Parathyroid adenoma (tissue), 2 donors: ENCODE results near the gene TRIM17.

Source experiments
- H2AFZ ChIP-seq: fragments of 300-600 bp; sonication (generic); one replicate; pipeline ENCODE4 v1.7.0; 2017; ENCODE audit warnings: antibody characterized with exemption, mild to moderate bottlenecking
- H3K27ac ChIP-seq: fragments of 300-600 bp; sonication (generic); one replicate; pipeline ENCODE4 v1.7.0; 2017
- H3K27me3 ChIP-seq: fragments of 300-600 bp; sonication (generic); one replicate; pipeline ENCODE4 v1.7.0; 2017; ENCODE audit warnings: low read length; ENCODE audit not compliant: control insufficient read depth, insufficient read depth
- H3K36me3 ChIP-seq: fragments of 300-600 bp; sonication (generic); one replicate; pipeline ENCODE4 v1.7.0; 2017; ENCODE audit warnings: low read length; ENCODE audit not compliant: control insufficient read depth, insufficient read depth
- H3K4me1 ChIP-seq: fragments of 300-600 bp; sonication (generic); one replicate; pipeline ENCODE4 v1.7.0; 2017; ENCODE audit warnings: control low read depth
- H3K4me2 ChIP-seq: fragments of 300-600 bp; sonication (generic); one replicate; pipeline ENCODE4 v1.7.0; 2017; ENCODE audit warnings: low read length
- H3K4me3 ChIP-seq: fragments of 300-600 bp; sonication (generic); one replicate; pipeline ENCODE4 v1.7.0; 2017; ENCODE audit warnings: low read depth, low read length
- H3K79me2 ChIP-seq: fragments of 300-600 bp; sonication (generic); one replicate; pipeline ENCODE4 v1.7.0; 2017; ENCODE audit warnings: control low read depth
- H3K9ac ChIP-seq: fragments of 300-600 bp; sonication (generic); one replicate; pipeline ENCODE4 v1.7.0; 2017; ENCODE audit warnings: mild to moderate bottlenecking
- H3K9me3 ChIP-seq: fragments of 300-600 bp; sonication (generic); one replicate; pipeline ENCODE4 v1.7.0; 2017; ENCODE audit warnings: low read length; ENCODE audit not compliant: control insufficient read depth
- CTCF ChIP-seq: fragments of 300-600 bp; sonication (generic); IDR thresholded peaks from one replicate; pipeline ENCODE4 v1.7.0; 2017; ENCODE audit warnings: antibody characterized with exemption, mild to moderate bottlenecking
- donor health status: primary hyperparathyroidism.

The TRIM17 gene

GRCh38 chr1:228367798-228368791, 48.6 kb downstream of the TRIM17 start:
- no peak overlapping the region for H3K27ac ChIP-seq
- no peaks in the 10 kb centered on the region for H3K79me2 ChIP-seq
- H2AFZ ChIP-seq, result no peak overlapping the region
- no peaks in the 10 kb centered on the region for H3K36me3 ChIP-seq
- no peak for TF ChIP-seq CTCF
- H3K9me3 ChIP-seq, result no peaks in the 10 kb centered on the region
- peaks cover 4% of the 10 kb centered on the region for H3K4me1 ChIP-seq
- H3K27me3 ChIP-seq, result no peaks in the 10 kb centered on the region
- no peak overlapping the region for H3K4me3 ChIP-seq
- H3K9ac ChIP-seq, result no peak overlapping the region
- H3K4me2 ChIP-seq, result no peak overlapping the region

- Histone ChIP-seq H3K4me3 (no peak overlapping the region), H3K4me1 (no peaks in the 10 kb centered on the region), H3K79me2 (no peaks in the 10 kb centered on the region), H3K9me3 (no peaks in the 10 kb centered on the region), H3K27me3 (no peaks in the 10 kb centered on the region), H3K36me3 (no peaks in the 10 kb centered on the region), H2AFZ (no peak overlapping the region), H3K27ac (no peak overlapping the region), H3K9ac (no peak overlapping the region), H3K4me2 (no peak overlapping the region)
- no peak for TF ChIP-seq CTCF
Measured at GRCh38 chr1:228366866-228367741, 49.6 kb downstream of the TRIM17 start.

DNA sequence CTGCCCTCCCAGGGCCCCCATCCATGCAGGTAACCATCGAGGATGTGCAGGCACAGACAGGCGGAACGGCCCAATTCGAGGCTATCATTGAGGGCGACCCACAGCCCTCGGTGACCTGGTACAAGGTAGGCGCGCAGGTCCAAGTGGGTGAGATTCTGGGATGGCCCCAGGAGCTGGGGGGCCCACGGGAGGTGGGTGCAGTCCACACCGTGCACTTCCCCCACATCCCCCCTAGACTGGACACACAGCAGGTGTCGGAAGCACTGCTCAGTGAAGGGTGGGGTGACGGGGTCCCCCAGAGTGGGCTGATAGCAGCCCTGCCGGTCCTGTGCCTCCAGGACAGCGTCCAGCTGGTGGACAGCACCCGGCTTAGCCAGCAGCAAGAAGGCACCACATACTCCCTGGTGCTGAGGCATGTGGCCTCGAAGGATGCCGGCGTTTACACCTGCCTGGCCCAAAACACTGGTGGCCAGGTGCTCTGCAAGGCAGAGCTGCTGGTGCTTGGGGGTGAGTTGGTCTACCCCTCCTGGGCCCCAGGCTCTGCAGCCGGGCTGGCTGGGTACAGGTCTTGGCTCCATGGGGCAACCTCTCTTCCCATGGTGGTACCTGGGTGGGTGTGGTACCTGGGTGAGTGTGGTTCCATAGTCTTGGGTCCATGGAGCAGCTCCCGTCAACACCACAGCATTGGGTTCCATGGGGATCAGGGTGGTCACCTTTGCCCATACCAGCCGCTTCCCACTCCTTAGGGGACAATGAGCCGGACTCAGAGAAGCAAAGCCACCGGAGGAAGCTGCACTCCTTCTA, 50.4 kb downstream of the TRIM17 start:
- Histone ChIP-seq H3K36me3 (no peaks in the 10 kb centered on the region), H3K79me2 (no peaks in the 10 kb centered on the region), H3K27me3 (no peaks in the 10 kb centered on the region), H3K27ac (no peak overlapping the region), H3K4me2 (no peak overlapping the region), H3K4me1 (no peaks in the 10 kb centered on the region), H3K9me3 (no peaks in the 10 kb centered on the region), H3K4me3 (no peak overlapping the region), H2AFZ (no peak overlapping the region), H3K9ac (no peak overlapping the region)
- TF ChIP-seq CTCF, result no peak

- Histone ChIP-seq H3K36me3 (no peaks in the 10 kb centered on the region), H3K27me3 (no peaks in the 10 kb centered on the region), H2AFZ (no peak overlapping the region), H3K4me2 (no peak overlapping the region), H3K27ac (no peak overlapping the region), H3K79me2 (no peaks in the 10 kb centered on the region), H3K4me1 (no peaks in the 10 kb centered on the region), H3K9me3 (no peaks in the 10 kb centered on the region), H3K9ac (no peak overlapping the region), H3K4me3 (no peak overlapping the region)
- no peak for TF ChIP-seq CTCF
Measured at GRCh38 chr1:228365271-228366061, 51.2 kb downstream of the TRIM17 start.
